ENCODE results near the gene PPIP5K2.
"Not testable (repeated sequence)": the region's sequence is repeated elsewhere in the genome, so short reads cannot be mapped to it uniquely, and the experiment has no call there.

Gene PPIP5K2

DNA sequence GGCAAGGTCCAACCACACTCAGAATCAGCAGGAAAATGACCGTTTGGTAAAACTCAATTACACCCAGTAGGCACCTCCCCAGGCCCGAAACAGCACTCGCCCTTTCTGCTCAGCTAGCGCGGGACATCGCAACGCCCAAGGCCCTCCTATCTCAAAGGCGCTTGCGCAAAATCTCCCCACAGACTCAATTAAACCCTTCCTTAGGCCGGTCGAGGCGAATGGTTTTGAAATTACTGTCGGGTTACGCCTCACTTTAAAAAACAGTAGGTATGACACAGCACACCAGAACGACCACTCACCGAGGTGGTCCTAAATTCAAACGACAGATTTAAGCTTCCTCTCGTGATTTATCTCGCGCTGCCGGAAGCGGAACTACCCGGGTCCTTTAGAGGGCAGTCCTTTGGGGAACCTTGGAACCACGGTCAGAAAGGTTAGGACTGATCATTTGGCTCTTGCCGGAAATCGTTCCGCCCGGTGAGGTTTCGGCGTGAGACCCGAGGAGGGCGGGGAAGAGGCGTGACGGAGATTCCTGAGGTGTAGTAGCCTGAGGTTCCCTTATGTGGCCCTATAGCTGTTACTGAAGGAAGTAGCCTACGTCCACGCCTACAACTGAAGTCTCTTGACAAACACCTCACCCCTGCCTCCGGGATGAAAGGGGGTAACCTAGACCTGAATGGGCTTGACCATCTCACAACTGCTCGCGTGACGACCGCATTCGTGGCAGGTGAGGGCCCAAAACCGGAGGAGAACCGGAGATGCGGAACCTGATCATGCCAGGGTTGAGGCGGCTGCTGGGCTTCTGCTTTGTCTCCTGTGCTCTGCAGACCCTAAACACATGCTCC is at the start of gene PPIP5K2, which contains the start of gene GIN1:
TSS of gene PPIP5K2 (plus strand) at position 537 of the 842 bp plus-strand sequence. CDS start 9,289 bp downstream, outside the sequence.
TSS of gene GIN1 (minus strand) at position 374 of the 842 bp plus-strand sequence. CDS start 11,431 bp downstream, outside the sequence.
- TF ChIP-seq ZFX (IDR thresholded peaks at IDR 0.05) = peak; percentile 85
- TF ChIP-seq, protein P1, sequence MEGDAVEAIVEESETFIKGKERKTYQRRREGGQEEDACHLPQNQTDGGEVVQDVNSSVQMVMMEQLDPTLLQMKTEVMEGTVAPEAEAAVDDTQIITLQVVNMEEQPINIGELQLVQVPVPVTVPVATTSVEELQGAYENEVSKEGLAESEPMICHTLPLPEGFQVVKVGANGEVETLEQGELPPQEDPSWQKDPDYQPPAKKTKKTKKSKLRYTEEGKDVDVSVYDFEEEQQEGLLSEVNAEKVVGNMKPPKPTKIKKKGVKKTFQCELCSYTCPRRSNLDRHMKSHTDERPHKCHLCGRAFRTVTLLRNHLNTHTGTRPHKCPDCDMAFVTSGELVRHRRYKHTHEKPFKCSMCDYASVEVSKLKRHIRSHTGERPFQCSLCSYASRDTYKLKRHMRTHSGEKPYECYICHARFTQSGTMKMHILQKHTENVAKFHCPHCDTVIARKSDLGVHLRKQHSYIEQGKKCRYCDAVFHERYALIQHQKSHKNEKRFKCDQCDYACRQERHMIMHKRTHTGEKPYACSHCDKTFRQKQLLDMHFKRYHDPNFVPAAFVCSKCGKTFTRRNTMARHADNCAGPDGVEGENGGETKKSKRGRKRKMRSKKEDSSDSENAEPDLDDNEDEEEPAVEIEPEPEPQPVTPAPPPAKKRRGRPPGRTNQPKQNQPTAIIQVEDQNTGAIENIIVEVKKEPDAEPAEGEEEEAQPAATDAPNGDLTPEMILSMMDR (conservative IDR thresholded peaks at IDR 0.05) = no peak
- H3K27ac ChIP-seq = peak within 1 kb of the TSS; percentile 84

DNA sequence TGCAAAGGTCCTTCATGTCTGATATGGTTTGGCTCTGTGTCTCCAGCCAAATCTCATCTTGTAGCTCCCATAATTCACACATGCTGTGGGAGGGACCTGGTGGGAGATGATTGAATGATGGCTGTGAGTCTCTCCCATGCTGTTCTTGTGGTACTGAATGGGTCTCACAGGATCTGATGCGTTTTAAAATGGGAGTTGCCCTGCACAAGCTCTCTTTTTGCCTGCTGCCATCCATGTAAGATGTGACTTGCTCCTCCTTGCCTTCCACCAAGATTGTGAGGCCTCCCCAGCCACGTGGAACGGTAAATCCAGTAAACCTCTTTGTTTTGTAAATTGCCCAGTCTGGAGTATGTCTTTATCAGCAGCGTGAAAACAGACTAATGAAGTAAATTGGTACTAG is 46.6 kb upstream of the PPIP5K2 start:
- not testable (repeated sequence) for H3K27ac ChIP-seq

DNA sequence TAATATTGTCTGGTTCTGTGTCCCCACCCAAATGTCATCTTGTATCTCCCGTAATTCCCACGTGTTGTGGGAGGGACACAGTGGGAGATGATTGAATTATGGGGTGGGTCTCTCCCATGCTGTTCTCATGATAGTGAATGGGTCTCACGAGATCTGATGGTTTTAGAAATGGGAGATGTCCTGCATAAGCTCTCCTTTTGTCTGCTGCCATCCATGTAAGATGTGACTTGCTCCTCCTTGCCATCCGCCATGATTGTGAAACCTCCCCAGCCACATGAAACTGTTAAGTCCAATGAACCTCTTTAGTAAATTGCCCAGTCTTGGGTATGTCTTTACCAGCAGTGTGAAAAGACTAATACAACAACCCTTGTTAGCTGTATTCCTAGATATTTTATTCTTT is 44.7 kb upstream of the PPIP5K2 start:
- no peak overlapping the region for H3K27ac ChIP-seq
- TF ChIP-seq, protein P1 (conservative IDR thresholded peaks at IDR 0.05) = no peak
- TF ChIP-seq ZFX (IDR thresholded peaks at IDR 0.05) = no peak

DNA sequence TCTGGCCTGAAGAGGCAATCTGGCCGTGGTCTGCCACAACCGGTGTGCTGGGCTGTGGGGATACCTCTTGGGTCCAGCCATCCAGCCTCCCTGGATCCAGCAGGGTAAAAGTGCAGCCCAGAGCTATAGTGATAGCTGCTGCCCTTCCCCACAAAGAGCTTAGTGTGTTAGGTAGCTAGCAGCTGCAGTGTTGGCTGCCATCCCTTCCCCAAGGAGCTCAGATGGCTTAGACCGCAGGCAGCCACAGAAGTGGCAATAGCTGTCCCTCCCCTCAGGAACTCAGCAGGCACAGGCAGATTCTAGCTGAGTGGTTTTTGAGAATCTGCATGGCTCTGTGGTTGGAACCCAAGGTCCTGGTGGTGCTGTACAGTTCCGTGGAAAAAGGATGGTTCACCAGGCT is 40.3 kb upstream of the PPIP5K2 start:
- H3K27ac ChIP-seq = no peak overlapping the region
- TF ChIP-seq, protein P1 (conservative IDR thresholded peaks at IDR 0.05) = no peak
- no peak for TF ChIP-seq ZFX (IDR thresholded peaks at IDR 0.05)

DNA sequence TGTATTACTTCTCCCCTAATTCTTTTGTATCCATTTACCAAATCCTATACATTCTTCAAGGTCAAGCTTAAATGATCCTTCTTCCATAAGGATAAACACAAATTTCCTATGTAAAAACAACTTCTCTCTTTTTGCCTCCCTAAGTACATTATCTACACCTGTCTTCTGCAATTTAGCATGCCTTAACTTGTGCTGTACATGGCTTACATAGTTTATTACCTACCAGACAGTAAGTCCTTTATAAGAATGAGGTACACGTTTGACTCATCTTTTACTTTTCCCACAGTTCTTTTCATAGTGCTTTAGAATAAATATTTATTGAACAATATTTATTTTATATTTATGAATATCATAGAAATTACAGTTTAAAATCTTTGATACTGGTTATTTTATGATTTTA is 33.6 kb upstream of the PPIP5K2 start:
- H3K27ac ChIP-seq = no peak overlapping the region
- TF ChIP-seq, protein P1 (conservative IDR thresholded peaks at IDR 0.05) = no peak
- no peak for TF ChIP-seq ZFX (IDR thresholded peaks at IDR 0.05)

DNA sequence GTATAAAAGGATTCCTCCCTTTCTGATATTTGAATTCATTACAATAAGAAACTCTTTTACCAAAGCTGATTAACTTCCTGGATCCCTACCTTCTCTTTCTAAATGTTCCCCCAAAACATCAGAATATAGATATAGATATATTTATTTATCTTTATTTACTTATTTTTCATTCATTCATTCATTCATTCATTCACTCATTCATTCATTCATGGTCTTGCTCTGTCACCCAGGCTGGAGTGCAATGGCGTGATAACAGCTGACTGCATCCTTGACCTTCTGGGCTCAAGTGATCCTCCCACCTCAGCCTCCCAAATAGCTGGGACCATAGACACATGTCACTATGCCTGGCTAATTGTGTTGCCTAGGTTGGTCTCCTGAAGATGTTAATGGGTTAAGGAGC is 30.8 kb upstream of the PPIP5K2 start:
- H3K27ac ChIP-seq = no peak overlapping the region
- TF ChIP-seq ZFX (IDR thresholded peaks at IDR 0.05) = no peak
- TF ChIP-seq, protein P1 (conservative IDR thresholded peaks at IDR 0.05) = no peak

DNA sequence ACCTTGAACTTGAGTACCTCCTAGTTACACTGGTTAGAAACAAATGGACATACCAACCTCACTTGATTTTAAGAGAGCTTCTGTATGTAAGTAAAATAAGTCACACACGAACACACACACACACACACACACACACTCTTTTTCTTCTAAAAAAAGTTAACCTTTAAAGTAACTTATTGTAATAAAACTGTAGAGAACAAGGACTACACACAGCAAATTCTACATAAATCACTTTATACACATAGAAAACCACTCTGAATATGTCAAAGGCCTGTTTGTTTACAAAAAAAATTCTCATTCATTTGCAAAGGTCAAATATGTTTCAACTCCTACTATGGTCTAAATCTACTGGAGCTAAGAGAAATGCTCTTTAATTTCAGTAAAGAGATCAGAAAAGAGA is 29.3 kb upstream of the PPIP5K2 start:
- TF ChIP-seq, protein P1 (conservative IDR thresholded peaks at IDR 0.05) = no peak
- TF ChIP-seq ZFX (IDR thresholded peaks at IDR 0.05) = no peak
- H3K27ac ChIP-seq = no peak overlapping the region

DNA sequence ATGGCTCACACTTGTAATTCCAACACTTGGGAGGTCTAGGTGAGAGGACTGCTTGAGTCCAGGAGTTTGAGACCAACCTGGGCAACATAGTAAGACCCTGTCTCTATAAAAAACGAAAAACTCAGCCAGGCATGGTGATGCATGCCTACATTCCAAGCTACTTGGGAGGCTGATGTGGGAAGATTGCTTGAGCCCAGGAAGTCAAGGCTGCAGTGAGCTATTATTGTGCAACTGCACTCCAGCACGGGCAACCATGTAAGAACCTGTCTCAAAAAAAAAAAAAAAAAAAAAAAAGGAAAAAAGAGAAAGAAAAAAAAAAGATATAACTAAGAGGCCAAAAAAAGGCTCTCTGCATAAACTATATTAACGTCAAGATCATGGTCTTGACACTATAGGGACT is 27.4 kb upstream of the PPIP5K2 start:
- H3K27ac ChIP-seq = no peak overlapping the region

More for the DNA sequence above, 27.4 kb upstream of the PPIP5K2 start:
- no peak for TF ChIP-seq ZFX (IDR thresholded peaks at IDR 0.05)
- TF ChIP-seq, protein P1 (conservative IDR thresholded peaks at IDR 0.05) = no peak

Measured in C4-2B (cell line).